HEK293 (cell line): ENCODE results near the gene ITGB2.

ENCODE experiments used
- CTCF ChIA-PET: fragments of 350-600 bp; formaldehyde crosslinking; extraction: SDS; loops from one replicate; lab custom pipeline; 2021; ENCODE audit warnings: antibody characterized with exemption; lab: Yijun Ruan, JAX
- POLR2A ChIA-PET: fragments of 300-600 bp; formaldehyde crosslinking; extraction: SDS; loops from one replicate; lab custom pipeline; 2020; ENCODE audit warnings: antibody characterized with exemption, inconsistent platforms; lab: Yijun Ruan, JAX
- H3K27ac ChIP-seq: fragments of 200-500 bp; sonication (Bioruptor generic); 2 replicates; pipeline ENCODE4 v1.5.1; 2014; ENCODE audit warnings: low read depth, low read length, control low read depth, inconsistent platforms; ENCODE audit errors: extremely low read depth
- H3K36me3 ChIP-seq, 2 experiments: fragments of 200-500 bp in 1 of 2; sonication (Bioruptor generic) in 1 of 2; 1 replicate in 1 of 2; 2 replicates in 1 of 2; pipeline ENCODE4 v1.5.1; 2014 to 2017; ENCODE audit warnings: inconsistent platforms in 2 of 2, low read length in 2 of 2; ENCODE audit not compliant: control insufficient read depth in 2 of 2, insufficient read depth in 1 of 2
- H3K4me1 ChIP-seq: fragments of 200-500 bp; sonication (Bioruptor generic); 2 replicates; pipeline ENCODE4 v1.5.1; 2014; ENCODE audit warnings: mild to moderate bottlenecking, low read length, inconsistent platforms; ENCODE audit not compliant: control insufficient read depth, insufficient read depth
- H3K4me3 ChIP-seq: 2 replicates; pipeline ENCODE4 v1.5.1; 2011; ENCODE audit warnings: low read depth, mild to moderate bottlenecking, control low read depth, low read length, moderate library complexity
- H3K9me3 ChIP-seq: fragments of 200-500 bp; sonication (Bioruptor generic); 2 replicates; pipeline ENCODE4 v1.5.1; 2014; ENCODE audit warnings: low read depth, low read length, inconsistent platforms; ENCODE audit not compliant: control insufficient read depth, insufficient read depth
- BCL11A ChIP-seq: fragments of 450-650 bp; formaldehyde crosslinking; IDR thresholded peaks from 2 replicates; pipeline ENCODE4 v1.5.1; 2016; ENCODE audit warnings: low read depth, missing biosample characterization, missing genetic modification characterization
- HOXC10 ChIP-seq: sonication (generic); formaldehyde crosslinking; IDR thresholded peaks from 2 replicates; pipeline ENCODE4 v1.8.1; 2023; ENCODE audit warnings: mild to moderate bottlenecking, missing genetic modification reagents
- KLF1 ChIP-seq: fragments of 450-650 bp; formaldehyde crosslinking; IDR thresholded peaks from 2 replicates; pipeline ENCODE4 v1.5.1; 2016; ENCODE audit warnings: missing biosample characterization, missing genetic modification characterization
- SCRT1 ChIP-seq: fragments of 450-650 bp; formaldehyde crosslinking; IDR thresholded peaks from 2 replicates; pipeline ENCODE4 v1.5.1; 2016; ENCODE audit warnings: missing biosample characterization, missing genetic modification characterization, borderline replicate concordance
- SCRT2 ChIP-seq: fragments of 450-650 bp; formaldehyde crosslinking; IDR thresholded peaks from 2 replicates; pipeline ENCODE4 v1.5.1; 2016; ENCODE audit warnings: missing biosample characterization, missing genetic modification characterization
- TRIM28 ChIP-seq: IDR thresholded peaks from 2 replicates; pipeline ENCODE4 v1.6.1; 2011; ENCODE audit warnings: low read length, control low read depth, borderline replicate concordance
- ZBTB17 ChIP-seq: fragments of 450-650 bp; formaldehyde crosslinking; IDR thresholded peaks from 2 replicates; pipeline ENCODE4 v1.5.1; 2016; ENCODE audit warnings: missing biosample characterization, missing genetic modification characterization
- ZBTB20 ChIP-seq: fragments of 450-650 bp; formaldehyde crosslinking; IDR thresholded peaks from 2 replicates; pipeline ENCODE4 v1.5.1; 2016; ENCODE audit warnings: missing biosample characterization, missing genetic modification characterization
- ZBTB8A ChIP-seq: fragments of 450-650 bp; formaldehyde crosslinking; IDR thresholded peaks from 2 replicates; pipeline ENCODE4 v1.5.1; 2016; ENCODE audit warnings: missing biosample characterization, missing genetic modification characterization
- ZFHX2 ChIP-seq: fragments of 450-650 bp; formaldehyde crosslinking; conservative IDR thresholded peaks from 2 replicates; pipeline ENCODE4 v1.5.1; 2016; ENCODE audit warnings: missing biosample characterization, missing genetic modification characterization
- ZNF138 ChIP-seq: fragments of 450-650 bp; formaldehyde crosslinking; IDR thresholded peaks from 2 replicates; pipeline ENCODE4 v1.5.1; 2016; ENCODE audit warnings: missing biosample characterization, missing genetic modification characterization, borderline replicate concordance
- ZNF16 ChIP-seq: fragments of 450-650 bp; formaldehyde crosslinking; IDR thresholded peaks from 2 replicates; pipeline ENCODE4 v1.5.1; 2016; ENCODE audit warnings: low read depth, missing biosample characterization, missing genetic modification characterization
- ZNF174 ChIP-seq: fragments of 450-650 bp; formaldehyde crosslinking; IDR thresholded peaks from 2 replicates; pipeline ENCODE4 v1.5.0; 2017; ENCODE audit warnings: missing biosample characterization, mild to moderate bottlenecking, missing genetic modification characterization
- ZNF2 ChIP-seq: fragments of 450-650 bp; formaldehyde crosslinking; IDR thresholded peaks from 2 replicates; pipeline ENCODE4 v1.5.1; 2016; ENCODE audit warnings: missing biosample characterization, missing genetic modification characterization
- ZNF211 ChIP-seq: fragments of 450-650 bp; formaldehyde crosslinking; IDR thresholded peaks from 2 replicates; pipeline ENCODE4 v1.5.1; 2016; ENCODE audit warnings: low read depth, missing biosample characterization, missing genetic modification characterization
- ZNF274 ChIP-seq, 2 experiments: fragments of 200-500 bp in 1 of 2; fragments of 450-650 bp in 1 of 2; sonication (Bioruptor generic) in 1 of 2; formaldehyde crosslinking in 1 of 2; IDR thresholded peaks; 2 replicates each; pipeline versions ENCODE4 v1.5.1 to v1.6.1; 2014 to 2016; ENCODE audit warnings: borderline replicate concordance in 1 of 2, inconsistent platforms in 1 of 2, low read length in 1 of 2, missing biosample characterization in 1 of 2, missing genetic modification characterization in 1 of 2
- ZNF394 ChIP-seq: fragments of 450-650 bp; formaldehyde crosslinking; IDR thresholded peaks from 2 replicates; pipeline ENCODE4 v1.5.1; 2016; ENCODE audit warnings: missing biosample characterization, missing genetic modification characterization, mild to moderate bottlenecking, moderate library complexity, borderline replicate concordance
- ZNF514 ChIP-seq: fragments of 450-650 bp; formaldehyde crosslinking; IDR thresholded peaks from 2 replicates; pipeline ENCODE4 v1.5.1; 2016; ENCODE audit warnings: missing biosample characterization, missing genetic modification characterization
- ZNF549 ChIP-seq: fragments of 450-650 bp; IDR thresholded peaks from 2 replicates; pipeline ENCODE4 v1.5.1; 2018; ENCODE audit warnings: missing biosample characterization, missing genetic modification characterization, mild to moderate bottlenecking, inconsistent platforms, moderate library complexity
- ZNF621 ChIP-seq: fragments of 450-650 bp; formaldehyde crosslinking; IDR thresholded peaks from 2 replicates; pipeline ENCODE4 v1.5.1; 2017; ENCODE audit warnings: missing biosample characterization, missing genetic modification characterization
- ZNF660 ChIP-seq: fragments of 450-650 bp; IDR thresholded peaks from 2 replicates; pipeline ENCODE4 v1.5.1; 2018; ENCODE audit warnings: missing biosample characterization, mild to moderate bottlenecking, missing genetic modification characterization
- ZNF830 ChIP-seq: fragments of 450-650 bp; IDR thresholded peaks from 2 replicates; pipeline ENCODE4 v1.5.0; 2018; ENCODE audit warnings: missing biosample characterization, missing genetic modification characterization, low read depth, mild to moderate bottlenecking, moderate library complexity
- TF ChIP-seq, protein P1 (sequence below): fragments of 450-650 bp; formaldehyde crosslinking; IDR thresholded peaks from 2 replicates; pipeline ENCODE4 v1.5.1; 2016; ENCODE audit warnings: missing biosample characterization, missing genetic modification characterization
- TF ChIP-seq, protein P2 (sequence below): fragments of 450-650 bp; formaldehyde crosslinking; IDR thresholded peaks from 2 replicates; pipeline ENCODE4 v1.5.1; 2016; ENCODE audit warnings: missing biosample characterization, missing genetic modification characterization
- TF ChIP-seq, protein P3 (sequence below): fragments of 450-650 bp; formaldehyde crosslinking; conservative IDR thresholded peaks from 2 replicates; pipeline ENCODE4 v1.5.1; 2016; ENCODE audit warnings: low read depth, missing biosample characterization, missing genetic modification characterization
- TF ChIP-seq, protein P4 (sequence below): fragments of 450-650 bp; formaldehyde crosslinking; IDR thresholded peaks from 2 replicates; pipeline ENCODE4 v1.5.1; 2017; ENCODE audit warnings: missing biosample characterization, missing genetic modification characterization

The ITGB2 gene

DNA sequence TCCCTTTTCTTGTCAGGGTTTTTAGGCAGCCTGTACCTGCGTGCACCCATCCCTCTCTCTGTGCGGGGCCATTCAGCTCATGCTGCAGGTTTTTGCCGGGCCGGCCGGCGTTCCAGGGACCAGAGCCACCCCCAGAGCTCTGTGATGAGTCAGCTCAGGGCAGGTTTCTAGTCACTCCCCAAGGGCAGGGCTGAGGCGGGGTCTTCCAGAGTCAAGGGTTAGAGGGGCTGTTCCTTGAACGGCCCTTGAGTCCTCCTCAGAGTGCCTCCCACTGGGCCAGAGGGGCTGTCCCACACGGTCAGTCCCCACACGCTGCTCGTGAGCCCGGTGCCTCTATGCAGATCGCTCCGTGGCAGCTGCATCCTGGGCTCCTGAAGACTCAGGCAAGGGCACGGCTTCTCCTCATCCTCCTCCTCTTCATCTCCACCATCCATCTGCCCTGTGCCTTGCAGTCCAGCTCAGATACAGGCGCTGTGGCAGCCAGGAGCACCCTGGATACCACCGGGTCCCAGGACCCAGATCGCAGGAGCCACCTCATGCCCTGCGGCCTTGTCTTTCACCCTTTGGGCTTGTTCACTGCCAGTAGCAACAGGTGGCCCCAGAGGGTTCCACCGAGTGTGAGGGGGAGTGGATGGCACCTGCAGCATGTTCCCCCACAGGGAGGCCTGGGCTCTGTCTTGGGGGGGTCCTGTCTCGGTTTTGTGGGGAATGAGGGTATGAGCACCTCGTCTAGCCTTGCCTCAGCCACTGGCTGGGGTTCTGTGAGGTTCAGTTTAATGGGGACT, 36.5 kb upstream of the ITGB2 start:
- TF ChIP-seq, protein P1, sequence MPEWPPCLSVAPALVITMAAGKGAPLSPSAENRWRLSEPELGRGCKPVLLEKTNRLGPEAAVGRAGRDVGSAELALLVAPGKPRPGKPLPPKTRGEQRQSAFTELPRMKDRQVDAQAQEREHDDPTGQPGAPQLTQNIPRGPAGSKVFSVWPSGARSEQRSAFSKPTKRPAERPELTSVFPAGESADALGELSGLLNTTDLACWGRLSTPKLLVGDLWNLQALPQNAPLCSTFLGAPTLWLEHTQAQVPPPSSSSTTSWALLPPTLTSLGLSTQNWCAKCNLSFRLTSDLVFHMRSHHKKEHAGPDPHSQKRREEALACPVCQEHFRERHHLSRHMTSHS (tag by site-specific recombination), result no peak
- TF ChIP-seq ZFHX2 (tag by site-specific recombination), result no peak
- no peak for TF ChIP-seq ZNF514 (tag by site-specific recombination)
- no peak for TF ChIP-seq ZNF16 (tag by site-specific recombination)
- TF ChIP-seq KLF1 (tag by site-specific recombination), result 0 out of 2 replicates have a peak, but pooled peaks have one; percentile 18
- TF ChIP-seq HOXC10 (CRISPR knock-in tag), result no peak
- TF ChIP-seq SCRT2 (tag by site-specific recombination), result peak; percentile 98
- TF ChIP-seq BCL11A, result no peak
- TF ChIP-seq ZNF830, result no peak
- TF ChIP-seq ZBTB20 (tag by site-specific recombination), result no peak
- TF ChIP-seq SCRT1 (tag by site-specific recombination), result peak; percentile 94
- TF ChIP-seq ZNF394 (tag by site-specific recombination), result no peak
- TF ChIP-seq, all 188 proteins: peak for 3
- CTCF ChIA-PET, result interaction anchor here (0.6 to 2.9 kb wide), 5 partner anchors 8 to 352 kb away, joined by 3 to 24 read pairs (median 7); no protein-coding TSS in a partner anchor
- H3K4me1 ChIP-seq, result no peaks in the 10 kb centered on the region
- no peak overlapping the region for H3K4me3 ChIP-seq
- no peak overlapping the region for H3K27ac ChIP-seq
- H3K36me3 ChIP-seq, result peaks cover 12 to 81% of the 10 kb centered on the region in 2 experiments
- no peaks in the 10 kb centered on the region for H3K9me3 ChIP-seq
- POLR2A ChIA-PET, result no interaction called here

DNA sequence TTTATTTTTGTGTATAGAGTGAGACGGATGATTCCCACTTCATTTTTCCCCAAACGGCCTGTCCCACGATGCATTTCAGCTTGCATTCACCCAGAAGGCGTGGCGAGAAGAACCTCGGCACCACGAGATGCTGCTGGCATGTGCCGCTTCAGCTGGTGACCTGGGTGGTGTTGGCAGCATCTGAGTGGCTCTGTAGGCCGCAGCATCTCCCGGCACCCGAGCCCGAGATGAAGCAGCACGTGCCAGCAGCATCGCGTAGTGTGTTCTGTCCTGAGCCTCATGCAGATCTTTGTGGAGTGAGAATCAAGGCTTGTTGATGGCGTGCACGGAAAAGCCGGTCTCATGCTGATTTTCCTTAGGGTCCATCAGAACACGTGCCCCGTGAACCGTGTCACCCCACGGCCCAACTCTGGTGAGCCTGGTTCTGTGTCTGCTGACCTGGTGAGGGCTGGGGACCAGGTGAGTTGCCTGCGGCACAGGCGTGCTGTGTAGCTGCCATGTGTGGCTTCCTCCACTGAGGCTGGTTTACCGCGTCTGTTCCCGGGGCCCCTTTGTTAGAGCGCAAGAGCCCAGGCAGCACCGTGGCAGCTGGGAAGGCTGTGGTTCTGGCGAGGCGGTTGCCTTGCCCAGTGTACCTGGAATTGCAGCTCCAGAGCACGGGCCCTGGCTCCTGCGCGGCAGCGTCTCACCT, 35.8 kb upstream of the ITGB2 start:
- ChIA-PET CTCF (interaction anchor here (0.7 to 2.9 kb wide), 4 partner anchors 106 to 184 kb away, joined by 3 to 24 read pairs (median 4); no protein-coding TSS in a partner anchor), POLR2A (no interaction called here)
- Histone ChIP-seq H3K36me3 (peaks cover 5 to 83% of the 10 kb centered on the region in 2 experiments), H3K4me3 (no peak overlapping the region), H3K27ac (no peak overlapping the region), H3K4me1 (no peaks in the 10 kb centered on the region)
- no peak for TF ChIP-seq ZNF2 (tag by site-specific recombination)
- no peak for TF ChIP-seq ZNF549 (tag by site-specific recombination)
- no peak for TF ChIP-seq ZNF211 (tag by site-specific recombination)
- no peak for TF ChIP-seq ZNF621 (tag by site-specific recombination)
- TF ChIP-seq ZBTB17 (tag by site-specific recombination), result no peak
- no peak for TF ChIP-seq TRIM28
- no peak for TF ChIP-seq ZNF660 (tag by site-specific recombination)
- no peak for TF ChIP-seq ZNF274 (IDR thresholded peaks at IDR 0.05; ENCODE audit: low read length)
- no peak for TF ChIP-seq ZNF274 (tag by site-specific recombination; IDR thresholded peaks at IDR 0.05; ENCODE audit: borderline replicate concordance)
- TF ChIP-seq, protein P2, sequence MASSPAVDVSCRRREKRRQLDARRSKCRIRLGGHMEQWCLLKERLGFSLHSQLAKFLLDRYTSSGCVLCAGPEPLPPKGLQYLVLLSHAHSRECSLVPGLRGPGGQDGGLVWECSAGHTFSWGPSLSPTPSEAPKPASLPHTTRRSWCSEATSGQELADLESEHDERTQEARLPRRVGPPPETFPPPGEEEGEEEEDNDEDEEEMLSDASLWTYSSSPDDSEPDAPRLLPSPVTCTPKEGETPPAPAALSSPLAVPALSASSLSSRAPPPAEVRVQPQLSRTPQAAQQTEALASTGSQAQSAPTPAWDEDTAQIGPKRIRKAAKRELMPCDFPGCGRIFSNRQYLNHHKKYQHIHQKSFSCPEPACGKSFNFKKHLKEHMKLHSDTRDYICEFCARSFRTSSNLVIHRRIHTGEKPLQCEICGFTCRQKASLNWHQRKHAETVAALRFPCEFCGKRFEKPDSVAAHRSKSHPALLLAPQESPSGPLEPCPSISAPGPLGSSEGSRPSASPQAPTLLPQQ (tag by site-specific recombination), result no peak
- no peak for TF ChIP-seq ZNF174
- no peak for TF ChIP-seq ZNF138 (tag by site-specific recombination)
- no peak for TF ChIP-seq ZBTB8A (tag by site-specific recombination)
- TF ChIP-seq, protein P3, sequence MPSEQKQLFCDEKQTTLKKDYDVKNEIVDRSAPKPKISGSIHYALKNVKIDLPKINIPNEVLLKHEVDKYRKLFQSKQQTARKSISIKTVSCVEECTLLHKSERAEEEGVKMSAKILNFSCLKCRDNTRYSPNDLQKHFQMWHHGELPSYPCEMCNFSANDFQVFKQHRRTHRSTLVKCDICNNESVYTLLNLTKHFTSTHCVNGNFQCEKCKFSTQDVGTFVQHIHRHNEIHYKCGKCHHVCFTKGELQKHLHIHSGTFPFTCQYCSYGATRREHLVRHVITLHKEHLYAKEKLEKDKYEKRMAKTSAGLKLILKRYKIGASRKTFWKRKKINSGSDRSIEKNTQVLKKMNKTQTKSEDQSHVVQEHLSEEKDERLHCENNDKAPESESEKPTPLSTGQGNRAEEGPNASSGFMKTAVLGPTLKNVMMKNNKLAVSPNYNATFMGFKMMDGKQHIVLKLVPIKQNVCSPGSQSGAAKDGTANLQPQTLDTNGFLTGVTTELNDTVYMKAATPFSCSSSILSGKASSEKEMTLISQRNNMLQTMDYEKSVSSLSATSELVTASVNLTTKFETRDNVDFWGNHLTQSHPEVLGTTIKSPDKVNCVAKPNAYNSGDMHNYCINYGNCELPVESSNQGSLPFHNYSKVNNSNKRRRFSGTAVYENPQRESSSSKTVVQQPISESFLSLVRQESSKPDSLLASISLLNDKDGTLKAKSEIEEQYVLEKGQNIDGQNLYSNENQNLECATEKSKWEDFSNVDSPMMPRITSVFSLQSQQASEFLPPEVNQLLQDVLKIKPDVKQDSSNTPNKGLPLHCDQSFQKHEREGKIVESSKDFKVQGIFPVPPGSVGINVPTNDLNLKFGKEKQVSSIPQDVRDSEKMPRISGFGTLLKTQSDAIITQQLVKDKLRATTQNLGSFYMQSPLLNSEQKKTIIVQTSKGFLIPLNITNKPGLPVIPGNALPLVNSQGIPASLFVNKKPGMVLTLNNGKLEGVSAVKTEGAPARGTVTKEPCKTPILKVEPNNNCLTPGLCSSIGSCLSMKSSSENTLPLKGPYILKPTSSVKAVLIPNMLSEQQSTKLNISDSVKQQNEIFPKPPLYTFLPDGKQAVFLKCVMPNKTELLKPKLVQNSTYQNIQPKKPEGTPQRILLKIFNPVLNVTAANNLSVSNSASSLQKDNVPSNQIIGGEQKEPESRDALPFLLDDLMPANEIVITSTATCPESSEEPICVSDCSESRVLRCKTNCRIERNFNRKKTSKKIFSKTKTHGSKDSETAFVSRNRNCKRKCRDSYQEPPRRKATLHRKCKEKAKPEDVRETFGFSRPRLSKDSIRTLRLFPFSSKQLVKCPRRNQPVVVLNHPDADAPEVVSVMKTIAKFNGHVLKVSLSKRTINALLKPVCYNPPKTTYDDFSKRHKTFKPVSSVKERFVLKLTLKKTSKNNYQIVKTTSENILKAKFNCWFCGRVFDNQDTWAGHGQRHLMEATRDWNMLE (tag by site-specific recombination), result no peak
- TF ChIP-seq, protein P4, sequence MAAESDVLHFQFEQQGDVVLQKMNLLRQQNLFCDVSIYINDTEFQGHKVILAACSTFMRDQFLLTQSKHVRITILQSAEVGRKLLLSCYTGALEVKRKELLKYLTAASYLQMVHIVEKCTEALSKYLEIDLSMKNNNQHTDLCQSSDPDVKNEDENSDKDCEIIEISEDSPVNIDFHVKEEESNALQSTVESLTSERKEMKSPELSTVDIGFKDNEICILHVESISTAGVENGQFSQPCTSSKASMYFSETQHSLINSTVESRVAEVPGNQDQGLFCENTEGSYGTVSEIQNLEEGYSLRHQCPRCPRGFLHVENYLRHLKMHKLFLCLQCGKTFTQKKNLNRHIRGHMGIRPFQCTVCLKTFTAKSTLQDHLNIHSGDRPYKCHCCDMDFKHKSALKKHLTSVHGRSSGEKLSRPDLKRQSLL, result no peak
- TF ChIP-seq, all 188 proteins: peak for 0
- no peaks in the 10 kb centered on the region for H3K9me3 ChIP-seq
